Measurements from ENCODE around the gene ZSCAN5A.
A peak's percentile ranks its signal among the peaks of the same experiment; 100 is the strongest.
"Not testable (repeated sequence)": the region's sequence is repeated elsewhere in the genome, so short reads cannot be mapped to it uniquely, and the experiment has no call there.

Gene ZSCAN5A

DNA sequence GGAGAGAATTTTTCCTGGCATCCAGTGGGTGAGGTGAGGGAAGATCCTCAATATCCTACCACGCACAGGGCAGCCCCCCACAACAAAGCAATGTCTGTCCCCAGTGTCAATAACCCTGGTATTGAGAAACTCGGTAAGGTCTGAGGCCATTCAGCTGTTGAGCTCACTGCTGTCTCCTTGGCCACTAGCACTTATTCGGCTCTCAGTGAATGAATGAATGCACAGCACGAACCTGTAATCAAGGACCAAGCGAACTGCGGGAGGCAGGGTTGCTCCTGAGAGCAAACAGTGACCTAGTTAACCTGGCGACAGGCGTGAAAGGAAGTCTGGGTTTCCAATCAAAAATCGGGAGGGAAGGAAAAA, 640 bp downstream of the ZSCAN5A start:
- DNase-seq: no peak

DNA sequence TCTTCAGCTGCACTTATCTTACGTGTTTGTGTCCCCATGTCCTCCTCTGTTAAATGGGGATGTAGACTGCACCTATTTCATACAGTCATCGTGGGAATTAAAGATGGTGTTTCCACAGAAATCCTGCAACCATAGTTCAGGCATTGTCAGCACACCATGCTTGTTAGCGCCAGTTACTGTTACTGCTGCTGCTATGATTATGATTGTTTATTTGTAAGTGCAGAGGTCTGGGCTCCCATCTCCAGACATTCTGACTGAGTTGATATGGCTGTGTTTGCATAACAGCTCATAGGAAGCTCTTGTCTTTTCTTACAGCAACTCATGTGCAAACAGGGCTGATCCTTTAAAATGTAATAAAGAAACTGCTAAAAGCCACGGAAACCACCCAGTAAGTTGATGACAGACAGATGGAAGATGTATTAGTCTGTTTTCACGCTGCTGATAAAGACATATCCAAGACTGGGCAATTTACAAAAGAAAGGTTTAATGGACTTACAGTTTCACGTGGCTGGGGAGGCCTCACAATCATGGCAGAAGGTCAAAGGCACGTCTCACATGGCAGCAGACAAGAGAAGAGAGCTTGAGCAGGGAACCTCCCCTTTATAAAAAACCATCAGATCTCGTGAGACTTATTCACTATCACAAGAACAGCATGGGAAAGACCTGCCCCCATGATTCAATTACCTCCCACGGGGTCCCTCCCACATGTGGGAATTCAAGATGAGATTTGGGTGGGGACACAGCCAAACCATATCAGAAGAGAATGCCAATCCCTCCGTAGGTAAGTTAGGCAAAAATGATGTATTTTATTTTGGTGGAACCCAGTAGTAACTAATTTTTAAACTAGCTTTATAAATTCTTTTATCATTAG, 1.6 kb downstream of the ZSCAN5A start:
- no peak for DNase-seq

GRCh38 chr19:56312342-56312741, 2.3 kb downstream of the ZSCAN5A start:
- no peak for DNase-seq

DNA sequence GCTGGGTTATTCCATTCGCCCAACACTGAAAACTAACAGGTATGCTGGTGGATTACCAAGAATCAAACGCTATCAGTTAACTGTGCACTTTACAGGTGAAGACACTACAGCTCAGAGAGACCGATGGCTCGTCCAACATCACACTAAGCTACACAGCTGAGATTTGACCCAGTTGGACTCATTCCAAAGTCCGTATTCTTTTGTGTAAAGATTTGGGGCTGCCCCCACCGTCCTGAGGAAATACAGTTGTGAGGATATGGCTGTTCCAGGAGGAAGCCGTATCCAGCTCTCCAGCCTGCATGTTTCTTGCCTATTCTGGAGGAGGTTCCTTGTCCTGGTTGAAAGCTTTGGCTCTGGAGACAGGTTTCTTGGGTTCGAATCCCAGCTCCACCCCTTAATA, 4.2 kb downstream of the ZSCAN5A start:
- DNase-seq: no peak

DNA sequence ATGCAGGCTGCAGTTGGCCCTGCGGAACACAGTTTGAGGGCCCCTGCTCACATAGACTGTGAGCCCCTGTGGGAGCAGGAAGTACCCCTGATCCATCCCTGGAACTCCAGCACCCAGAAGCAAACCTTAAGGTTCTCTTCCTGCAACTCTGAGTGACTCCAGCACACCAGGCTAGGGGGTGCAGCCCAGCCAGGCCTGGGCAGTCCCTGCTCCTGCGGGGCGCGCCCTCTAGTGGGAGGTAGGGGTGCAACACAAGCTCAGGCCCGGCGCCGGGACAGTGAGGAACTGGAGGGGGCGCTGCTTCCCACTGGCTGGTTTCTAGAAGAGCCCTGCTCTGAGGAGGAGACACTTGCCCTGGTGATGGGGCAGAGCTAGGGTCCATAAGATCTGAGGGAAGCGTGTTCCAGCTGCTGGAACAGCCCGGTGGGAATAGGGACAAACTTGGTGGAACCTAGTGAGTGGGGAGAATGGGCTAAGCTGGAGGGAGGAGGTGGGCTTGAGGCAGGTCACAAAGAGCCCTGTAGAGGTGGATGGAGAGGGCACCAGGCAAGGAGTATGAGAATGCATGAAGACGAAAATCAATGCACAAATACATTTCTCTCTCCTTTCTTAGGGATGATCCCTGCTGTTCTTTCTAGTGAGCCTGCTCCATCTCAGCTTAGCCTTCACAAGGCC, 5.0 kb downstream of the ZSCAN5A start:
- DNase-seq: peak; percentile 51

- no peak for DNase-seq
These were observed 5.8 kb downstream of the ZSCAN5A start for GRCh38 chr19:56308792-56309191.

DNA sequence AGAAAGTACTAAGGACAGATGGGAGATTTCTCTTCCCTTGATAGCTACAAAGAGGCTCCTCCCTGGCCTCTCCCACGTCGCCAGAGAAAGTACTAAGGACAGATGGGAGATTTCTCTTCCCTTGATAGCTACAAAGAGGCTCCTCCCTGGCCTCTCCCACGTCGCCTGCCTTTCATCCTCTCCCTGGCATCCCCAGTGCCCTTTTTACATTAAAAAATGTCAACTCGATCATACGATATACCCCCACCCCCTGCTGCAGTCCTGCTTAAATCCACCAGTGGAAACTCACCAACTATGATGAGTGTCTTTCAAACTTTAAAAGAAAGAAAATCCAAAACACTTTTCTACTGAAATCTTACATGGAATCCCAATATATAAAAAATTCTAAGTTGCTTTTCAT, 7.6 kb downstream of the ZSCAN5A start:
- DNase-seq: not testable (repeated sequence)

DNA sequence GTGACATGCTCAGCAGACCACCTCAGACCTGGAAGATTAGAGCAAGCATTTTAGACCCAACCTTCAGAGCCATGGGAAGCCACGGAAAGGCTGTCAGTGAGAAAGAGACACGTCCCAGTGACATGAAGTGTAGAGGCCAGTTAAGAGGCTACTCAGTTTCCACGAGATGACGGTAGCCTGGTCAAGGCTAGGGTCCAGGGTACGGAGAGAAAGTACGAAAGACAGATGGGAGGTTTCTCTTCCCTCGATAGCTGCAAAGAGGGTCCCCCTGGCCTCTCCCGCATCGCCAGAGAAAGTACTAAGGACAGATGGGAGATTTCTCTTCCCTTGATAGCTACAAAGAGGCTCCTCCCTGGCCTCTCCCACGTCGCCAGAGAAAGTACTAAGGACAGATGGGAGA, 8.6 kb downstream of the ZSCAN5A start:
- DNase-seq: no peak

- no peak for DNase-seq
These were observed 10.4 kb downstream of the ZSCAN5A start for GRCh38 chr19:56304243-56304642.

GRCh38 chr19:56301886-56302620, 12.6 kb downstream of the ZSCAN5A start:
- DNase-seq: no peak

DNA sequence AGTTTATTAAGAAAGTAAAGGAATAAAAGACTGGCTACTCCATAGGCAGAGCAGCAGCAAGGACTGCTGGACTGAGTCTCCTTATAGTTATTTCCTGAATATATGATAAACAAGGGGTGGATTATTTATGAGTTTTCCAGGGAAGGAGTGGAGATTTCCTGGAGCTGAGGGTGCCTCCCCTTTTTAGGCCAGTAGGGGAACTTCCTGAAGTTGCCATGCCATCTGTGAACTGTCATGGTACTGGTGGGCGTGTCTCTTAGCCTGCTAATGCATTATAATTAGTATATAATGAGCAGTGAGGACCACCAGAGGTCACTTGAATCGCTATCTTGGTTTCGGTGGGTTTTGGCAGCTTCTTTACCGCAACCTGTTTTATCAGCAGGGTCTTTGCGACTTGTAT, 13.5 kb downstream of the ZSCAN5A start:
- DNase-seq: no peak

DNA sequence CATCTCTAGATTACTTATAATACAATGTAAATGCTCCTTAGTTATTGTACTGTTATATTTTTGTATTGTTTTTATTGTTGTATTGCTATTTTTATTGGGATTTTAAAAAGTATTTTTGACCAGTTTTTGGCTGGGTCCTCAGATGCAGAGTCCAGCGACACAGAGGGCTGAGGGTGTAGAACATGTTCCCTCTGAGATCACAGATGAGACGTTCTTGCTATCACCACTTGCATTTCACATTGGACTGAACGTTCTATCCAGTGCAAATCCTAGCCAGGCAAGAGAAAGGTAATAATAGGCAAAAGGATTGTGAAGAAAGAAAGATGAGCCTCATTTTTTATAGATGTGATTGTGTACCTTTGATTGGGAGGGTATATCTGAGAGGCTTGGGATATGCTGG, 15.0 kb downstream of the ZSCAN5A start:
- no peak for DNase-seq

DNA sequence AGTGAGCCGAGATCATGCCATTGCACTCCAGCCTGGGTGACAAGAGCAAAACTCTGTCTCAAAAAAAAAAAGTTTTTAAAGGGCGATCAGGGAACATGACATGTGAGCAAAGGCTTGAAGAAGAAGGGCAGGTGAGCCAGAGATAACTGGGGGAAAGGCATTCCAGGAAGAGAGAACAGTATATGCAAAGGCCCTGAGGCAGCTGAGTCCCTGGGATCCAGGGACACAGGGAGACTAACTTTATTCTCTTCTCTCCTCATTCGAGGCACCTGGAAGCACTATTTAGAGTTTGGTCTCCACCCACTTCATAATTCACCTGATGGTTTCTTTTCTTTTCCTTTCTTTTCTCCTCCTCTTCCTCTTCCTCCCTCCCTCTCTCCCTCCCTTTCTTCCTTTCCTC, 17.6 kb downstream of the ZSCAN5A start:
- no peak for DNase-seq

- DNase-seq: no peak
These were observed 18.8 kb downstream of the ZSCAN5A start for GRCh38 chr19:56295531-56296455.

- no peak for DNase-seq
These were observed 20.1 kb downstream of the ZSCAN5A start for GRCh38 chr19:56294549-56294948.

GRCh38 chr19:56291867-56292266, 22.8 kb downstream of the ZSCAN5A start:
- no peak for DNase-seq

- no peak for DNase-seq
These were observed 24.5 kb downstream of the ZSCAN5A start for GRCh38 chr19:56290104-56290503.

GRCh38 chr19:56284746-56285145, 29.9 kb downstream of the ZSCAN5A start:
- no peak for DNase-seq

DNA sequence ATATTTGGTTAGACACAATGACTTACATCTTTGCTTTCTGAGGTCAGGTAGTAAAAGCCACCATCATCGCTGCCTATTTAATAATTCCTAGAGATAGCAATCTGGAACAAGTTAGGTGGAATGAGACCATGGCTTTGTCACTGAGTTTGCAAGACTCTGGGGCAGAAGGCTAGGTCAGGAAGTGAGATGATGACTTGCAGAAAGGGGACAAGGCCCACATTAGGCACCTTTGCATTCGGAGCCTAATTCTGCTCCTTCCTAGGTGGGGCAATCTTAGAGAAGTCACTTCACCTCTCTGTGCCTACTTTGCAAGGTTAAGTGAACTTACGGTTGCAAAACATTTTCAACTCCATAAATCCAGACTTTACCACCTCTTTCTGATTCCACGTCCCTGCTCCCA, 31.8 kb downstream of the ZSCAN5A start:
- DNase-seq: no peak

DNA sequence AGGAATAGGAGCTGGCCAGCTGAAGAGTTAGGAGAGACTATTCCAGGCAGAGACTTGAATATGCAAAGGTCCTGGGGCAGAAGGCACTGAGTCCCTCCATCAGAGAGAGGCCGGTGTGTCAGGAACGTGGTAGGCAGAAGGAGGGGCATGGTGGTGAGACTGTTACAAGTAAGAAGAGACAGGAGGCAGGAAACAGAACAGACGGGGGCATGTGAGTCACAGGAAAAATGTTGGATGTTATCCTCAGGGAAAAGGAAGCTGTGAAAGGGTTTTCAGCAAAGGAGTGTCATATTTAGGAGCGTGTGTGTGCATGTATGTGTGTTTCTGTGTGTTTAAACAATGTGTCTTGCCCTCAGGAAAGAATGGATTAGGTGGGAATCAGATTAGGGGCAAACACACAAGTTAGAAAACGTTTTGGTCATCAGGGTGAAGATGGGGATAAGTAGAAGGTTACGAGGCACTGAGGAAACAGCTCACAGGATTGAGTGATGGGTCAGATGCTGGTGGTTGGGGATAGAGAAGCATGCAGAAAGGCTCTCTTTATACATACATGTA, 41.0 kb downstream of the ZSCAN5A start:
- no peak for DNase-seq

DNA sequence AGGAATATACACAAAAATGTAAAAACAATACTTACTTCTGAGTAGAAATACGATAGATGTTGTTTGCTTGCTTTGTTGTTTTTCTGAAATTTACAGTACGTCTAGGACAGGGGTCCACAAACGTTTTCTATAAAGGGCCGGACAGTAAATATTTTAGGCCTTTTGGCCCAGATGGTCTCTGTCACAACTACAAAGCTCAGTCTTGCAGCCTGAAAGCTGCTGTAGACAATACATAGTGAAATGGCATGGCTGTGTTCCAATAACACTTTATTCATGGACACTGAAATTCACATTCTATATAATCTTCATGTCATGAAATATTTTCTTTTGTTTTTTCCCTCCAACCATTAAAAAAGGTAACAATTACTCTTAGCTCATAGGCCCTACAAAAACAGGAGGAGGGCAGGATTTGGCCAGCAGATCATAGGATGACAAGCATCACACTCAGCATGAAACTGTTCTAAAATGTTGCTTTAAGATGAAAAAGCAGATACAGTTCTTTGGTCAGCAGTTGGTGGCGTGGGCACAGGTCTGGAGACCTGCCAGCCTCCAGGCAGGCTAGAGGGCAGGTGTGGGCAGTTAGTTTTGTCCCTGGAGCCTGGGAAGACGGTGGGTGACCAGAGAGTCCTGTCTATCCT, 42.4 kb downstream of the ZSCAN5A start, which contains the start of gene EDDM13:
TSS of gene EDDM13 (plus strand) at position 588 of the 638 bp plus-strand sequence. CDS start 87 bp downstream, outside the sequence.
- no peak for DNase-seq

GRCh38 chr19:56271151-56271550, 43.5 kb downstream of the ZSCAN5A start:
- no peak for DNase-seq

Measured in activated naive CD4-positive, alpha-beta T cell treated with anti-CD3 and anti-CD28 coated beads, Interleukin-2, amount 50 U/mL, for 16 hours (primary cell).